Activated CD8-positive, alpha-beta memory T cell treated with anti-CD3 and anti-CD28 coated beads for 24 hours (primary cell): Measurements from ENCODE around the gene IL17REL.
A peak's percentile ranks its signal among the peaks of the same experiment; 100 is the strongest.
"Not testable (repeated sequence)": the region's sequence is repeated elsewhere in the genome, so short reads cannot be mapped to it uniquely, and the experiment has no call there.

Experiments used
- DNase-seq: peaks from one replicate; pipeline ENCODE4 v3.0.0-alpha.2; 2020

Gene IL17REL

DNA sequence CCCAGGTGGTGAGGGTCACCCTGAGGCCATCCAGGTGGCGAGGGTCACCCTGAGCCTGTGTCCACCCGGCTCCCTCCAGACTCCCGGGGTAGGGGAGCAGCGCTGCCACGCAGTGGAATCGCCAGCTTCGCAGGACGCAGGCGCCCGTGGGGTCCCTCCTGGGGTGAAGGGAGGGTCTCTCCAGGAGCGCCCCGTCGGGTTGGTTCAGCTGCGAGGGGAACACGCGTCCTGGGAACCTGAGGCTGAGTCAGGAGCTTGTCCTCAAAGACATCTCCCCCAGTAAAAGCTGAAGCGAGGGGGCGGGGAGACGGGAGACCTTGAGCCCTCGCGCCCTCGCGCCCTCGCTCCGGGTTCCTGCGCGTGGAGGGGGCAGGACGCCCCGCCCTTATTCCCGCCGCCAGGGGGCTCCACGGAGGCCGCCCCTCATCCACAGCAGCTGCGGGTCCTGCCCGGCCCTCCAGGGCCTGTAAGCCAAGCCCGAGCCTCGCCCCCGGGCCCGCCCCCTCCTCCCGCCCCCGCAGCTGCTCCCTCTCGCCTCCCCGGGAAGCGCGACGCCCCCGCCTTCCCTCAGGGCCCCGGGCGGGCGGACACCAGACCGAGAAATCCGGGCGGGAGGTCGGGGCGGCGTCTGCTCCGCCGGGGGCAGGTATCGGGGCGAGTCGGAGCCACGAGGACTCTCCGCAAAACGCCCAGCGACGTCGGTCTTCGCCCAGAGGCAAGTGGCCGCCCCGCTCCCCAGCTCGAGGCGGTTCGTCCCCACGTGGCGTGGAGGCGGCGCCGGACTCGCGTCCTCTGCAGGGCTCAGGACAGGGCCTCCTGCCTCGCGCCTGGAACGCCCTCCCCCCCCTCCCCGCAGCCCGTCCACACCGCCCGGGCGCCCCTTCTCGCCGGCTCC, 29.2 kb downstream of the IL17REL start:
- DNase-seq, result peak; percentile 73

DNA sequence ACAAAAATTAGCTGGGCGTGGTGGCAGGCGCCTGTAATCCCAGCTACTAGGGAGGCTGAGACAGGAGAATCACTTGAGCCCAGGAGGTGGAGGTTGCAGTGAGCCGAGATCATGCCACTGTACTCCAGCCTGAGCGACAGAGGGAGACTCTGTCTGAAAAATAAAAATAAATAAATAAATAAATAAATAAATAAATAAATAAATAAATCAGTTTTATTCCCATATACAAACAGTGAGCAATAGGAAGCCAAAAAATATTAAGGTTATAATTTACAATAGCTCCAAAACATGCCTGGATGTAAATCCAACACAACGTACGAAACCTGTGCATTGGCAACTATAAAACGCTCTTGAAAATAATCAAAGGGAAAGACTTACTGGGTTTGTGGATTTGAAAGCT, 30.8 kb downstream of the IL17REL start:
- not testable (repeated sequence) for DNase-seq

DNA sequence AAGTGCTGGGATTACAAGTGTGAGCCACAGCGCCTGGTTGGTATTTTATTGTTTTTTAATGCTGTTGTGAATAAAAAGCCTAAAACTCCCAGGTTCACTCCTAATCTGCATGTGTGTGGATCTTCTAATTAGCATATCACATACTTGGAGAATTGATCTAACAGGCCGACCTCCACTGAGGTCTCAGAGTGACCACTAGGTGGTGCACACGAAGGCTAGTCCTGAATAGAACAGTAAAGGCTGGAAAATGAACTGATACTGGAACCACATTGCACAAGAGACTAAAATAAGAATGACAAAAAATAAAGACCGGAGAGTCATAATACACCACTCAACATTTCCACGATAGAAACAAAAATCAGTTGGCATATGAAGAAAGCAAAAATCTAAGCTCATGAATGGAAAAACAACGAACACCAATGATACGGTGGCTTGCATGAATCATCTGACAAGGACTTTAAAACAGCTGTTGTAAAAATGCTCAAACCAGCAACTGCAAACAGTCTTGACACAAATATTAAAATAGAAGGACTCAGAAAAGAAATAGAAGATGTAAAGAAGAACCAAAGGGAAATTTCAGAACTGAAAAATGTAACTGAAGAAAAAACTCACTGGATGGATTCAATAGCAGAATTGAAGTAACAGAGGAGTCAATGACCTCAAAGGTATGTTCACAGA, 32.8 kb downstream of the IL17REL start:
- peak; percentile 61 for DNase-seq

DNA sequence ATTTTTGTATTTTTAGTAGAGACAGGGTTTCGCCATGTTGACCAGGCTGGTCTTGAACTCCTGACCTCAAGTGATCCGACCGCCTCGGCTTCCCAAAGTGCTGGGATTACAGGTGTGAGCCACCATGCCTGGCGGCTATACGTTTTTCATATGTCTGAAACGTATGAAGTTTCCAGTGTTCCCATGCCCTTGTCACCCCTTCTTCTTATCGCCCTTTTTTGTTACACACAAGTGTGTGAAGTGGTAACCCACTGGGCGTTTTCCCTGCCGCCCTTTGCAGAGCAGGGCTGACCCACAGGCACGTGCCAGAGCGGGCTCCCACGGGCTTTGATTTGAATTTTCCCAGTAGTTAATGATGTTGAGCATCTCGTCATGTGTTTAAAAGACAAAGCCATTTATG, 35.0 kb downstream of the IL17REL start:
- DNase-seq, result peak; percentile 54

DNA sequence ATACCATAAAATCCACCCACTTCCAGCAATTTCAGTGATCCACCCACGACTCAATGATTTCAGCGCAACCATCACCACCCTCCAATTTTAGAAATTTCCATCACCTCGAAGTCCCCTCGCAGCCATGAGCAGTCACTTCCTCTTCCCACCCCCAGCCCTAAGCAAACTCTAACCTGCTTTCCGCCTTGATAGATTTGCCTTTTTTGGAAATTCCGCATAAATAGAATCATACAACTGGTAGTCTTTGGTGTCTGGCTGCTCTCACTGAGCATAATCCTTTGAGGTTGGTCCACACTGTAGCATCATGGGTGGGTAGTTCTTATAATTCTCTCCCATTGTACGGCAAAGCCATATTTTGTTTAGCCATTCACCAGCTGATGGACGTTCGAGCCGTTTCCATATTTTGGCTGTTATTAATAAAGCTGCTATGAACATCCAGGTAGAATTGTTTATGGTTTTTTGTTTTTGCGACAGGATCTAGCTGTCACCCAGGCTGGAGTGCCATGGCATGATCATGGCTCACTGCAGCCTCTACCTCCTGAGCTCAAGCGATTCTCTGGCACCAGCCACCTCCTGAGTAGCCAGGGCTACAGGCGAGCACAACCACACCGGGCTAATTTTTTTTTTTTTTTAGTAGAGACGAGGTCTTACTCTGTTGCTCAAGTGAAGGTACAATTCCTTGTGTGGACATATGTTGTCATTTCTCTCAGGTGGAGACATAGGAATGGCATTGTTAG, 36.0 kb downstream of the IL17REL start:
- DNase-seq, result peak; percentile 69

DNA sequence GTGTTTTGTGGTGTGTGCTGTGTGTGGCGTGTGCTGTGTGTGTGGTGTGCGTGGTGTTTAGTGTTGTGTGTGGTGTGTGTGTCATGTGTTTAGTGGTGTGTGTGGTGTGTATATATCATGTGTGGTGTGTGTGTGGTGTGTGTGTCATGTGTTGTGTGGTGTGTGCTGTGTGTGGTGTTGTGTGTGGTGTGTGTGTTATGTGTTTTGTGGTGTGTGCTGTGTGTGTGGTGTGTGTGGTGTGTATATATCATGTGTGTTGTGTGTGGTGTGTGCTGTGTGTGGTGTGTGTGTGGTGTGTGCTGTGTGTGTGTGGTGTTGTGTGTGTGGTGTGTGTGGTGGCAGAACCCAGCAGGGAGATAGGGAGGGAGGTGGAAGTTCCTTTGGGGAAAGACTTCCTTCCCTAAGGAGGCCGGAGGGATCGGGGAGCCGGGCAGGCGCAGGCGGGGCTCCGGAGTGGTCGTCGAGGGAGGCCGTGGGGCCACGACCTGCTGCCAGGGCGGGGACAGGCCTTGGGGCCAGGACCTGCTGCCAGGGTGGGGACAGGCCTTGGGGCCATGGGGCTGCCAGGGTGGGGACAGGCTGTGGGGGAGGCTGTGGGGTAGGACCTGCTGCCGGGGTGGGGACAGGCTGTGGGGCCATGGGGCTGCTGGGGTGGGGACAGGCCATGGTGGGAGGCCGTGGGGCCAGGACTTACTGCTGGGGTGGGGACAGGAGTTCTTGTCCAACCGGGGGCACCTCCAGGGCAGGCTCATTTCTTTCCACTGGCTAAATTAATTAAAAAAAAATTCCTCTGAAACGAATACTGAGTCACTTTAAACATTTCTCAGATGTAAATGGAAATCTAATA, 36.8 kb downstream of the IL17REL start:
- DNase-seq, result peak; percentile 85

DNA sequence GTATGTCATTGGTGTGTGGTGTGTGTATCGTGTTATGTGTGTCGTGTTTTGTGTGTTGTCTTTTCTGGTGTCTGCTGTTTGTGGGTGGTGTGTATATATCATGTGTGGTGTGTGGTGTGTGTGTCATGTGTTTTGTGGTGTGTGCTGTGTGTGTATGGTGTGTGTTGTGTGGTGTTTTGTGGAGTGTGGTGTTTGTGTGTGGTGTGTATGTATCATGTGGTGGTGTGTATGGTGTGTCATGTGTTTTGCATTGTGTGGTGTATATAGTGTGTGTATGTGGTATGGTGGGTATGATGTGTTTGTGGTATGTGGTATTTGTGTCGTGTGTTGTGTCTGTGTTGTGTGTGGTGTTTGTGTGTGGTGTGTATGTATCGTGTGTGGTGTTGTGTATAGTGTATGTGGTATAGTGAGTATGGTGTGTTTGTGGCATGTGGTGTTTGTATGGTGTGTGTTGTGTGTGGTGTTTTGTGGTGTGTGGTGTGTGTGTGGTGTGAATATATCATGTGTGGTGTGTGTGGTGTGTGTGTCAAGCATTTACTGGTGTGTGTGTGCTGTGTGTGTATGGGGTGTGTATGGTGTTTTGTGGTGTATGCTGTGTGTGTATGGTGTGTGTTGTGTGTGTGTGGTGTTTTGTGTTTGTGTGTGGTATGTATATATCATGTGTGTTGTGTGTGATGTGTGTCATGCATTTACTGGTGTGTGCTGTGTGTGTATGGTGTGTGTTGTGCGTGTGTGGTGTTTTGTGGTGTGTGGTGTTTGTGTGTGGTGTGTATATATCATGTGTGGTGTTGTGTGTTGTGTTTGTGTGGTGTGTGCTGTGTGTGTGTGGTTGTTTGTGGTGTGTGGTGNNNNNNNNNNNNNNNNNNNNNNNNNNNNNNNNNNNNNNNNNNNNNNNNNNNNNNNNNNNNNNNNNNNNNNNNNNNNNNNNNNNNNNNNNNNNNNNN, 39.3 kb downstream of the IL17REL start:
- peak; percentile 54 for DNase-seq

DNA sequence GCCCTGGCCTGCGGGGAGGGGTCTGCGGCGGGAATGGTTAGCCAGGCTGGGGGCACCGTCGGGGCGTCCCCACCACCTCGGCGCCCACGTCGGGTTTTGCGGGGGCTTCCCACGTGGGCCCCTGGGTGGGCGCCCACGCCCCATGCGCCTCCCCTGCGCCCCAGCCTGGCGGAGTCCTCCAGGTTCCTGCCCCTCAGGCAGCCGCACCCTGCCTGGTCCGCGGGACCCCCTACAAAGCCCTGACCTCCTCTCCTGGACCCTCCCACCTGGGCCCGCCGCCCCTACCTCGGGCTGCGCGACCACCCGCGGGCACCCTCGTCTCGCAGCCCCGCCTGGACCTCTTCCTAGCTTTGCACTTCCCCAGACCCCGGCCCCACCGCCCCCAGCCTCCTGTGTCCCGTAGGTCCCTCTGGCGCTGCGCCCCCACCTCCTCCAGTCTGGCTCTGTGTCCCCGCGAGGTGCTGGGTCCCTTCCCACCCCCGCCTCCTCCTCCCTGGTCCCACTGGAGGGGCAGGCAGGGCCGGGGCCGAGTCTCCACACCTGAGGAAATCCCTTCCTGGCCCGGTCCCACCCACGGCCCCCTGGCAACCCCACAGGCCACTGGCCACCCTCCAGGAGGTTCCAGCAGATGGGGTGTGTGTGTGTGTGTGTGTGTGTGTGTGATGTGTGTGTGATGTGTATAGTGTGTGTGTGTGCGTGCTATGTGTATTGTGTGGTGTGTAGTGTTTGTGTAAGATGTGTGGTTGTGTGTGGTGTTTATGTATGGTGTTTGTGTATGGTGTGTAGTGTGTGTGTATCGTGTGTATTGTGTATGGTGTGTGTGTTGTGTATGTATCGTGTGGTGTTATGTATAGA, 40.2 kb downstream of the IL17REL start:
- peak; percentile 69 for DNase-seq

DNA sequence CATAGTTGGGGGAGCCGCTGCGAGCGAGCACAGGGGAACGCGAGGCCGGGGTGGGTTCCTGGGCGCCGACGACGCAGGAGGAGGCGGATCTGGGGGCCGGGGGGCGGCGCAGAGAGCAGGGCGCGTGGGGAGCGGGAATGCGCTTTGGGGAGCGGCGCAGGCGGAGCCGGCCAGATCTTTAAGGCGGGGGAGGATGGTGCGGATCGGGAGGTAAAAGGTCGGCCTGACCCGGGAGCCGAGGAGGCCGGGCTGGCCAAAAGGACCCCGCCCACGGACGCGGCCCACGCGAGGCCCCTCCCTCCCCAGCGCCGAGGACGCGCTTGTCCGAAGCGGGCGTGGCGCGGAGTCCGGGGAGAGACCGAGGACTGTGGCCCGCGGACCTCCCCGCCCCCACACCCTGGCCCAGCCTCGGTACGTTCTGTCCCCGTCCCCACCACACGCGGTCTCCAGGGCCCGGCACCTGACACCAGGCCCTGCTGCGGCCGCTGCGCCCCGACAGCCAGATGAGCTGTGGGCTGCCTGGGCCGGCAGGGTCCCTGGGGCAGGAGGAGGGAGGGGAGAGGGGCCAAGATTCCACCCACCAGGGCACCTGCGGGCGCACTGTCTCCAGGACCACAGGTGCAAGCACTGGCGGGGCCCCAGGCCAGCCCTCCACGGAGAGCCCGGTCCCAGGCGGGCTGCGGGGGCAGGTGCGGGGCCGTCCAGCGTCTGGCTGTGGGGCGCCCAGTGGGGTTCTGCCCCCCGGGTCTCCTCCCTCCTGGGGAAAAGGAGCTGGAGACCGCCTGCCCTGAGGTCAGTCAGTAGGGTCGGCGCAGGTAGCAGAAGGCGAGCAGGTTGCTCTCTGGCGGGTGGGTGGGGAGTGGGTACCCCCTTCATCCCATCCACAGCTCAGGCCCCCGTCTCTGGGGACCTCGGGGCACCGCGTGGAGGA, 41.1 kb downstream of the IL17REL start:
- no peak for DNase-seq

DNA sequence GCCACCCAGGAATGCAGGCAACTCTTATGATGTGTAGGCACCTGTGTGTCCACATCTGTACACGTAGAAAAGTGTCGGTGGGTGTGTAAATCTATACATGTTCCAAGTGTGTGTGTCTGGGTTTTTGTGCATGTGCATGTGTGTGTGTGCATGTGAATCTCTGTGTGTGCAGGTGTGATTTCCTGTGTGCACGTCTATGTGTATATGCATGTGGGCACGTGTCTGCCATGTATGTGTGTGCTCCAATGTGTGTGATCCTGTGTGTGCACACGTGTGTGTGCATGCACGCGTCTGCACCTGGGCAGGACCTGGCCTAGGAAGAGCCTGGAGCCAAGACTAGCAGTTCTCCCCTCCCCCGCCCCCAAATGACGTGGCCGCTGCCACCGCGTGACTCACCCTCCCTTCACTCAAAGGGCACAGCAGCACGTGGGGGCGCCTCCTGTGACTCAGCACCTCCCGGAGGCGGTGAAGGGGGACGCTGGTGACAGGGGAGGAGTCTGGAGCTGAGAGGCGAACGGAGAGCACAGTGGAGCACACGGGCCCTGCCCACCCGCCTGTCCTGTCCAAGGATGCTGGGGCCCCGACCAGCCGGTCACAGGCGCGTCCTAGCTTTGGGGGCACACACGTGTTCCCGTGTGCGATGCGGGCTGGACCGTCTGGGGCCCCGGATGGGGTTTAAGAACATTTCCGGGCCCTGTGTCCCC, 41.9 kb downstream of the IL17REL start:
- DNase-seq, result peak; percentile 96

DNA sequence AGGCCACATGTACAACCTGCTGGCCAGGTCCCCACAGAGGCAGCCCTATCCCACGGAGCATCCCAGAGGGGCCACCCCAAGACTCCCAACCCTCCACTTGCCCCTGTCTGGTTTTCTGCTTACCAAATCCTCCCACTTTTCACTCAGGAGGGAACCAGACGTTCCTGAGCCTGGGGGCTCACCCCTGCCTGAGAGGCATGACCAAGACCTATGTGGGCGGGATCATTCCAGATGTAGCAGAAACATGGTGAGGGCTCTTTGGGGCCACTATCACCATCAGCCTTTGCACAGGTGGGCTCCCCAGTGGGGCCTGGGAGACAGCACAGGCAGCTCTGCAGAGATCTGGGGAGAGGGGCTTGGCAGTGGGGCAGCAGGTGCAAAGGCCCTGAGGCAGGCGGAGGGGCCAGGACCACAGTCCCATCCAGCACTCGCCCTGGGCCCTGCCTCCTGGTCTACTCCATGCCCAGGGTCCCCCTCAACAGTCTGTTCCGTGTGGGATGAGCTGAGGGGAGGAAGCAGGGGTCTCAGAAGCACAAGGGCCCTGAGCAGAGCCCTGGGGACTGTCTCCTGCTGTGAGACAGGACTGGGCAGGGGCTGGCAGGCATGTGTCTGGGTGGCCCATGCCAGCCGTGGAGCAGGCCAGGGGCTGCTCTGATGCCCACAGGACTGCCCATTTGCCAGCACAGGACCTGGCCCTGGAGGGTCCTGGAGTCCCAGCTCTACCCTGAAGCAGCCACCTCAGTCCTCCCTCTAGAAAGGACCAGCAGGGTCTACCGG, 42.6 kb downstream of the IL17REL start:
- DNase-seq, result no peak

DNA sequence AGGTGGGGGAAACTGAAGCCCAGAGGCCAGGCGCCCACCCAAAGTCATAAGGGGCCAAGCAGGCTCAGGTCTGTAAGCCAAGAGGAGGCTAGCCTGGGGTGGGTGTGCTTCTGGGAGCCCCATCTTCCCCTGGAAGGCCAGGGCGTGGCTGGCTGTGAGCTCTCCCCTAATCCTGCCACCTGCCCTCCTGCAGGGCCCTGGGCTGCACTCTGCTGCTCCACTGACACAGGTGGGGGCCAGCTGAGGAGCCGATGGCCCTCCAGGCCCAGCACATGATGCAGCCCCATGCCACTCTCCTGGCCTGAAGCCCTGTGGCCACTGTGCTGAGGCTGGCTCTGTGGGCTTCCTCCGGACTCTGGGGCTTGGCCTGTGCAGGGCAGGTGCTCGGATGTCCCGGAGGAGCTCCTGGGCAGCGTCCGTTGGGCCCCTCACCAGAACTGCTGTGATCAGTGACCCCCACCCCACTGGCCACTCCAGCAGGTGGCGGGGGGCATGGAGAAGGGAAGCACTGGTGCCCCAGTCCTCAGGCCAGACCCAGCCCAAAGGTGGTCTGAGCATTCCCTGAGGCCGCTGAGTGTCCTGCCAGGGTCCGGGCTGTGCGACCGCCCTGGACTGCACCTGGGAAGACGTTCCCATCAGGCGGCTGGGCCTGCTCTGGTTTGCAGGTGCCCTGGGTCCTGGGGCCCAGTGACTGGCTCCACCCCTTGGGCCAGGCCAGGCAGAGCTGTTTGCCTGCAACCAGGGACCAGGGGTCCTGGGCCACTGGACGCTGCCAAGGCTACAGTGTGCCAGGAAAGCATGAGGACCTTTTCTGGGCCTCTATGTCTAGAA, 43.5 kb downstream of the IL17REL start:
- peak; percentile 64 for DNase-seq

DNA sequence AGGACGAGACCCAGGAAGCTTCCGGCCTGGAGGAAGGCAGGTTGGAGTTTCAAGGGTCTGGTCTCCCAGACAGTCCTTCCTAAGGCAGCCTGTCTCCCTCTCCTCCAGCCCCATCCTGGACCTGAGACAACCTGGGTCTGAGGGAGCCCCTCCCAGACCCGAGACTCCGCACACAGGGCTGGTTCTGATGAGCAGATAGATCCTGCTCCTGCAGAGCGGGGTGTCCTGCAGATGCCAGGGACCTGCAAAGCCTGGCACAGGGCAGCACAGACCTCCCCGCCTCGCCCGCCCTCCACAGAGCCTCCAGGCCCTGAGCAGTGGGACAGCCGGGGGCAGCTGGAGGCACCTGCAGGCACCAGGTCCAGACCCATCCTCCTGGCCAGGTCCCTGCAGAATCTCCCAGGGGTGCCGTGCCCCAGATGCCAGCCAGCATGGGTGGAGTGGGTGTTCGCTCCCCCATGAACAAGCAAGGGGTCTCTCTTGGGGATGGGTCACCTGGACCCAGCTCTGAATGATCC, 44.2 kb downstream of the IL17REL start:
- no peak for DNase-seq

DNA sequence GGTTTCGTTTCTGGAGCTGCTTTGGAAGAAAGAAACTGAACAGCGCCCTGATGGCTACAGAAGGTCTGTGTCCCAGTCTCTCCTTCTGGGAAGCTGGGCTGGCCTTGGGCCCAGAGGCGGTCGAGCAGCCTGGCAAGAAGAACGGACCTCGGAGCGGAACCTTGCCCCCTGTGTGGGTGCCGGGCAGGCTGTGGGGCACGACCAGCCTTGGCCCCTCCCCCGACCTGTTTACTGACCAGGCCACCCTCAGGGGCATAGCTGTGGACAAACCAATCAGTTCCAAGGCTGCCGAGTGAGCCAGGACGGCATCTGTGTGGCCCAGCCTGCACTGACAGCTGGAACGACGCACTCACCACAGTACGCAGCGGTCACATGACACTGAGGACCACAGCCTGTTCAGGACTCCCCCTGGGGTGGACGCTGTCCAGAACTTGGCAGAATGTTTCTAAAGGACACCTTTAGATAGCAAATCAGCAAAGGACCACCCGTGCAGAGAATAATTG, 44.8 kb downstream of the IL17REL start:
- DNase-seq, result peak; percentile 61

DNA sequence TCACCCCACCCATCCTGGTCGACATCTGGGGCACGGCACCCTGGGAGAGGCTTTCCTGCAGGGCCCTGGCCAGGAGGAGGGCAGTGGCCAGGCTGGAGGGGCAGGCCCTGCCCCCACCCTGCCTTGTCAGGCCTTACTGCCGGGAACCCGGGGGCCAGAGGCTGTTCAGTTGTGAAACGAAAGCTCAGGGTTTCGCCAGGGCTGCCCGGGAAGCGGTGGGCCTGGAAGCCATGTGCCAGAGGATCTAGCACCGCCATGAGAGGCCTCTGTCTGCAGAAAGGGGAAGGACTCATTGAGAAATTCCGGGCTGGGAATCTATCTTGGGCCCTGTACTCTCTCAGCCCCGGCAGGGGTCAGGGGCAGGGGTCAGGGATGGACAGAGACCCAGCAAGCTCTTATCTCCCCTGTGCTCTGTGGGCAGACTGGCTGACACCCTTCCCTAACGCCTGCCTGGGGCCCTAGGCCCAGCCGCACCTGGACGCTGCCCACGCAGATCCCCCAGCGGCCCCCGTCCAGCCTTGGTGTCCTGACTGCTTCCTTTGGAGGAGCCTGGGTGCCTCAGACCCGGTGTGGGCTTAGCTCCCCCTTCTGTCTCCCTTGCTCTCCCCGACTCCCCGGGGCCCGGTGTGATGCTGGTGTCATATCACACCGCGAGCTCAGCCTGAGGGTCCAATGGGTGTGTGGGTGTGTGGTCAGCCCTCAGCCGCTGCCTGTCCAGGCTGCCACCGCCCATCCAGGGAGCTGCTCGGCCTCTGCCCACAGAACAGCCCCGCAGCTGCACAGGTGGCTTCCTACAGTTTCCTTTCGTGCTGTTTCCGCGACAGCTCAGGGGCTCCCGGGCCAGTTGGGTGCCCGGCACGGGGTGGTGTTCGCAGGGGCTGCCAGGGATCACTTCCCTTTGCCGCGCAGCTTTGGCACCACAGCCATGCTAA, 45.5 kb downstream of the IL17REL start:
- DNase-seq, result peak; percentile 71
